ENCODE results near the gene ANXA8L1.
"Not testable (repeated sequence)": the region's sequence is repeated elsewhere in the genome, so short reads cannot be mapped to it uniquely, and the experiment has no call there.

GRCh38 chr10:46368956-46369355 lies 6.6 kb upstream of the ANXA8L1 start:
- TF ChIP-seq POLR2A (conservative IDR thresholded peaks at IDR 0.05); YBX1 (IDR thresholded peaks at IDR 0.05); CTCF (IDR thresholded peaks at IDR 0.05 in 2 of 3, conservative IDR thresholded peaks at IDR 0.05 in 1 of 3; ENCODE audit: insufficient read depth in 2 of 3, low read depth in 1 of 3, low read length in 3 of 3): not testable (repeated sequence)

All from K562 (cell line).